Measurements from ENCODE around the gene CERKL.
"Not testable (repeated sequence)": the region's sequence is repeated elsewhere in the genome, so short reads cannot be mapped to it uniquely, and the experiment has no call there.

Gene CERKL

GRCh38 chr2:181656450-181657291, at the start of gene CERKL:
CERKL (minus strand) TSS chr2:181657105; CDS start chr2:181657006, 99 bp downstream.
- no peak for DNase-seq

- DNase-seq = not testable (repeated sequence)
Measured at GRCh38 chr2:181702519-181702918, 45.6 kb upstream of the CERKL start.

- DNase-seq = no peak
Measured at GRCh38 chr2:181698223-181698622, 41.3 kb upstream of the CERKL start.

- no peak for DNase-seq
Measured at GRCh38 chr2:181697571-181697970, 40.7 kb upstream of the CERKL start.

GRCh38 chr2:181697126-181697525, 40.2 kb upstream of the CERKL start:
- DNase-seq = no peak

- DNase-seq = no peak
Measured at GRCh38 chr2:181694271-181694670, 37.4 kb upstream of the CERKL start.

- no peak for DNase-seq
Measured at GRCh38 chr2:181690860-181691259, 34.0 kb upstream of the CERKL start.

- no peak for DNase-seq
Measured at GRCh38 chr2:181686576-181687185, 29.8 kb upstream of the CERKL start.

GRCh38 chr2:181685150-181685688, 28.3 kb upstream of the CERKL start:
- no peak for DNase-seq

- DNase-seq = no peak
Measured at GRCh38 chr2:181684454-181685149, 27.7 kb upstream of the CERKL start.

- no peak for DNase-seq
Measured at GRCh38 chr2:181683518-181684453, 26.9 kb upstream of the CERKL start.

GRCh38 chr2:181682795-181683517, 26.1 kb upstream of the CERKL start:
- DNase-seq = no peak

- no peak for DNase-seq
Measured at GRCh38 chr2:181682026-181682789, 25.3 kb upstream of the CERKL start.

- DNase-seq = no peak
Measured at GRCh38 chr2:181680937-181681811, 24.3 kb upstream of the CERKL start.

- no peak for DNase-seq
Measured at GRCh38 chr2:181680055-181680936, 23.4 kb upstream of the CERKL start, which contains the start of gene NEUROD1. NEUROD1 (minus strand) TSS chr2:181680517; CDS start chr2:181678860, 1,657 bp downstream.

- DNase-seq = no peak
Measured at GRCh38 chr2:181679544-181679979, 22.7 kb upstream of the CERKL start.

- DNase-seq = no peak
Measured at GRCh38 chr2:181678861-181679543, 22.1 kb upstream of the CERKL start.
